WTC11 (cell line): ENCODE results near the gene CCR8. TPM values are rescaled to one million over a fixed set of nuclear protein-coding genes. Genes with fewer than 3 reads are reported as not detected.

Experiments used
- ATAC-seq: fragments of 200-7000 bp; cut with Tn5 transposase; 2 replicates; pipeline ENCODE4 v1.10.0; 2021; ENCODE audit warnings: mild to moderate bottlenecking, moderate library complexity
- CTCF ChIA-PET: fragments of 300-600 bp; sonication (Branson Sonifier 250); formaldehyde crosslinking; loops from one replicate; lab custom pipeline; 2021; ENCODE audit warnings: antibody characterized with exemption; lab: Charles Lee
- POLR2A ChIA-PET: fragments of 350-600 bp; sonication (Branson Sonifier 250); formaldehyde crosslinking; loops from one replicate; lab custom pipeline; 2021; ENCODE audit warnings: antibody characterized with exemption; lab: Charles Lee
- DNase-seq: peaks from one replicate; pipeline ENCODE4 v3.0.0; 2021; ENCODE audit warnings: low spot score
- H3K27ac Mint-ChIP-seq: 2 replicates; pipeline ENCODE4 v1.8.0; 2021; ENCODE audit warnings: mixed read lengths
- H3K27me3 Mint-ChIP-seq: 2 replicates; pipeline ENCODE4 v1.8.0; 2021; ENCODE audit warnings: low read depth, mild to moderate bottlenecking, moderate library complexity, mixed read lengths
- H3K36me3 Mint-ChIP-seq: 2 replicates; pipeline ENCODE4 v1.8.0; 2021; ENCODE audit warnings: mixed read lengths
- H3K4me1 Mint-ChIP-seq: 2 replicates; pipeline ENCODE4 v1.8.0; 2022; ENCODE audit warnings: mixed read lengths
- H3K4me3 Mint-ChIP-seq: 2 replicates; pipeline ENCODE4 v1.8.0; 2021; ENCODE audit warnings: mild to moderate bottlenecking, moderate library complexity, mixed read lengths
- H3K9me3 Mint-ChIP-seq: 2 replicates; pipeline ENCODE4 v1.8.0; 2021; ENCODE audit warnings: mixed read lengths
- CBFB ChIP-seq: sonication (generic); formaldehyde crosslinking; IDR thresholded peaks from 2 replicates; pipeline ENCODE4 v1.8.1; 2022; ENCODE audit warnings: mild to moderate bottlenecking, low read depth, missing genetic modification reagents
- CREM ChIP-seq: sonication (generic); formaldehyde crosslinking; IDR thresholded peaks from 2 replicates; pipeline ENCODE4 v1.8.1; 2022; ENCODE audit warnings: mild to moderate bottlenecking, missing genetic modification reagents, moderate library complexity
- FOXP1 ChIP-seq: sonication (generic); formaldehyde crosslinking; IDR thresholded peaks from 2 replicates; pipeline ENCODE4 v1.8.0; 2022; ENCODE audit warnings: missing genetic modification reagents, mild to moderate bottlenecking, moderate library complexity, borderline replicate concordance
- GTF2I ChIP-seq: fragments of 250-450 bp; sonication (Bioruptor Pico); conservative IDR thresholded peaks from 2 replicates; pipeline ENCODE4 v1.4.0; 2021; ENCODE audit warnings: mild to moderate bottlenecking
- JAZF1 ChIP-seq: fragments of 250-450 bp; sonication (Bioruptor Pico); IDR thresholded peaks from 2 replicates; pipeline ENCODE4 v1.9.0; 2021; ENCODE audit warnings: moderate library complexity, mild to moderate bottlenecking, inconsistent platforms
- JUN ChIP-seq: sonication (generic); formaldehyde crosslinking; IDR thresholded peaks from 2 replicates; pipeline ENCODE4 v1.8.0; 2023; ENCODE audit warnings: mild to moderate bottlenecking, missing genetic modification reagents
- NFYB ChIP-seq: sonication (generic); formaldehyde crosslinking; conservative IDR thresholded peaks from 2 replicates; pipeline ENCODE4 v1.8.0; 2022; ENCODE audit warnings: low read depth, missing genetic modification reagents
- NR1H2 ChIP-seq: sonication (generic); formaldehyde crosslinking; IDR thresholded peaks from 2 replicates; pipeline ENCODE4 v1.9.0; 2021; ENCODE audit warnings: mild to moderate bottlenecking, moderate library complexity, missing genetic modification reagents
- NR2C2 ChIP-seq: sonication (generic); formaldehyde crosslinking; IDR thresholded peaks from 2 replicates; pipeline ENCODE4 v1.8.0; 2022; ENCODE audit warnings: mild to moderate bottlenecking, missing genetic modification reagents
- TEAD1 ChIP-seq: sonication (generic); formaldehyde crosslinking; IDR thresholded peaks from 2 replicates; pipeline ENCODE4 v1.8.0; 2022; ENCODE audit warnings: mild to moderate bottlenecking, missing genetic modification reagents
- TEAD4 ChIP-seq: sonication (generic); formaldehyde crosslinking; IDR thresholded peaks from 2 replicates; pipeline ENCODE4 v1.8.0; 2022; ENCODE audit warnings: mild to moderate bottlenecking, missing genetic modification reagents
- TP53 ChIP-seq: sonication (generic); formaldehyde crosslinking; IDR thresholded peaks from 2 replicates; pipeline ENCODE4 v1.8.1; 2023; ENCODE audit warnings: mild to moderate bottlenecking, missing genetic modification reagents
- ZNF263 ChIP-seq: sonication (generic); formaldehyde crosslinking; IDR thresholded peaks from 2 replicates; pipeline ENCODE4 v1.8.1; 2022; ENCODE audit warnings: low read depth, mild to moderate bottlenecking, moderate library complexity, missing genetic modification reagents
- total RNA-seq: library from RNA; stranded (reverse); gene quantifications from 3 replicates; pipeline ENCODE4 v1.2.3, GENCODE V29; 2021
- TF ChIP-seq, protein P1 (sequence below): sonication (generic); formaldehyde crosslinking; IDR thresholded peaks from 2 replicates; pipeline ENCODE4 v1.8.0; 2023; ENCODE audit warnings: missing genetic modification reagents
- TF ChIP-seq, protein P2 (sequence below): fragments of 250-450 bp; sonication (Bioruptor Pico); conservative IDR thresholded peaks from 2 replicates; pipeline ENCODE4 v1.9.0; 2021; ENCODE audit warnings: mild to moderate bottlenecking
- TF ChIP-seq, protein P3 (sequence below): fragments of 200-600 bp; IDR thresholded peaks from 2 replicates; pipeline ENCODE4 v1.8.0; 2022; ENCODE audit warnings: antibody characterized with exemption
- TF ChIP-seq, protein P4 (sequence below): fragments of 250-450 bp; sonication (Bioruptor Pico); IDR thresholded peaks from 2 replicates; pipeline ENCODE4 v1.9.0; 2021; ENCODE audit warnings: mild to moderate bottlenecking
- TF ChIP-seq, protein P5 (sequence below): fragments of 250-450 bp; sonication (Bioruptor Pico); IDR thresholded peaks from 2 replicates; pipeline ENCODE4 v1.9.0; 2021; ENCODE audit warnings: moderate library complexity, mild to moderate bottlenecking, inconsistent platforms, borderline replicate concordance

The CCR8 gene
- total RNA-seq, 1 experiment from 2014 or later = 0.33 TPM

DNA sequence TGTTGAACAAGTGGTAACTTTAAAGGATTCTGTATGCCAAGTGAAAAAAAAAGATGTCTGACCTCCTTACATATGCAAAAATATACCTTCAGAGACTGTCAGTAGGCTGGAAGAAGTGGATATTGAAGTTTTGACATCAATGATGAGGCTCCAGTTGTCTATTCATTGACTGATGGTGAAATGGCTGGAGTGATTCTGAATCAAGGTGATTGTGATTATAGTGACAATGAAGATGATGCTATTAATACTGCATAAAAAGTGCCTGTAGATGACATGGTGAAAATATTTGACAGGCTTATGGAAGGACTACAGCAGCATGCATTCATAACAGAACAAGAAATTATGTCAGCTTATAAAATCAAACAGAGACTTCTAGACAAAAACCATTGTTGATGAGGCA is 4.1 kb downstream of the CCR8 start:
- ChIA-PET CTCF (no interaction called here), POLR2A (no interaction called here)
- H3K36me3 Mint-ChIP-seq = peaks cover 10% of the 10 kb centered on the region; the same call in 1 of the 2 replicates
- no peak for ATAC-seq
- H3K4me3 Mint-ChIP-seq = no peak overlapping the region
- DNase-seq = no peak
- H3K27ac Mint-ChIP-seq = no peak overlapping the region
- TF ChIP-seq, protein P1, sequence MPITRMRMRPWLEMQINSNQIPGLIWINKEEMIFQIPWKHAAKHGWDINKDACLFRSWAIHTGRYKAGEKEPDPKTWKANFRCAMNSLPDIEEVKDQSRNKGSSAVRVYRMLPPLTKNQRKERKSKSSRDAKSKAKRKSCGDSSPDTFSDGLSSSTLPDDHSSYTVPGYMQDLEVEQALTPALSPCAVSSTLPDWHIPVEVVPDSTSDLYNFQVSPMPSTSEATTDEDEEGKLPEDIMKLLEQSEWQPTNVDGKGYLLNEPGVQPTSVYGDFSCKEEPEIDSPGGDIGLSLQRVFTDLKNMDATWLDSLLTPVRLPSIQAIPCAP = no peak
- no peak for TF ChIP-seq NR1H2
- TF ChIP-seq NR2C2 (CRISPR knock-in tag) = no peak
- TF ChIP-seq GTF2I (CRISPR knock-in tag) = no peak
- no peak for TF ChIP-seq TEAD1 (CRISPR knock-in tag)
- TF ChIP-seq, protein P2, sequence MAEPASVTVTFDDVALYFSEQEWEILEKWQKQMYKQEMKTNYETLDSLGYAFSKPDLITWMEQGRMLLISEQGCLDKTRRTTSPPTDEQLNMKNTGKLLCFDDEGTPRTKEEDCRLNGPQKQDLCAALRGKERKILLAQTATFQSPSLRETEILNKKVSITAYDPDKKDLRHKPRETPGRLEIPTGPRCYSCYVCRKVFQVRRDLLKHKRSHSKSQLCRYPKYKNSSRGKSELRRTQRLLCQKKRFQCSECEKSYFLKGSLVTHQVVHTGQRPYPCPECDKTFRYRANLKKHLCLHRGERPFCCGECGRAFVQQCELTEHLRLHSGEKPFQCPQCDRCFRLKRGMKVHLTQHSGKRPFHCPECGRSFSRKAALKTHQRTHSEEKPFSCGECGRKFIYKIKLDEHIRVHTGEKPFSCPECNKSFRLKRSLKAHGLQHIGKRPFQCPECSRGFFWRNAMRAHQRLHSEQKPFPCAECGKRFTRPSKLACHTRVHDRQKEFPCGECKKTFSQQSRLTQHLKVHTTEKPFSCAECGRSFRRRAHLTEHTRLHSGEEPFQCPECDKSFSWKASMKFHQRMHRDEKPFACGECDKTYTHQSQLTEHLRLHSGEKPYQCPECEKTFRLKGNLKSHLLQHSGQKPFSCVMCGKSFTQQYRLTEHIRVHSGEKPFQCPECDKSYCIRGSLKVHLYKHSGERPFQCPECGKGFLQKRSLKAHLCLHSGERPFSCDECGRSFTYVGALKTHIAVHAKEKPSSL = no peak
- TF ChIP-seq, protein P3, sequence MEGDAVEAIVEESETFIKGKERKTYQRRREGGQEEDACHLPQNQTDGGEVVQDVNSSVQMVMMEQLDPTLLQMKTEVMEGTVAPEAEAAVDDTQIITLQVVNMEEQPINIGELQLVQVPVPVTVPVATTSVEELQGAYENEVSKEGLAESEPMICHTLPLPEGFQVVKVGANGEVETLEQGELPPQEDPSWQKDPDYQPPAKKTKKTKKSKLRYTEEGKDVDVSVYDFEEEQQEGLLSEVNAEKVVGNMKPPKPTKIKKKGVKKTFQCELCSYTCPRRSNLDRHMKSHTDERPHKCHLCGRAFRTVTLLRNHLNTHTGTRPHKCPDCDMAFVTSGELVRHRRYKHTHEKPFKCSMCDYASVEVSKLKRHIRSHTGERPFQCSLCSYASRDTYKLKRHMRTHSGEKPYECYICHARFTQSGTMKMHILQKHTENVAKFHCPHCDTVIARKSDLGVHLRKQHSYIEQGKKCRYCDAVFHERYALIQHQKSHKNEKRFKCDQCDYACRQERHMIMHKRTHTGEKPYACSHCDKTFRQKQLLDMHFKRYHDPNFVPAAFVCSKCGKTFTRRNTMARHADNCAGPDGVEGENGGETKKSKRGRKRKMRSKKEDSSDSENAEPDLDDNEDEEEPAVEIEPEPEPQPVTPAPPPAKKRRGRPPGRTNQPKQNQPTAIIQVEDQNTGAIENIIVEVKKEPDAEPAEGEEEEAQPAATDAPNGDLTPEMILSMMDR = no peak
- TF ChIP-seq TEAD4 = no peak
- TF ChIP-seq ZNF263 (CRISPR knock-in tag) = no peak
- no peaks in the 10 kb centered on the region for H3K27me3 Mint-ChIP-seq
- H3K4me1 Mint-ChIP-seq = peaks cover 18% of the 10 kb centered on the region
- peaks cover 18% of the 10 kb centered on the region for H3K9me3 Mint-ChIP-seq

DNA sequence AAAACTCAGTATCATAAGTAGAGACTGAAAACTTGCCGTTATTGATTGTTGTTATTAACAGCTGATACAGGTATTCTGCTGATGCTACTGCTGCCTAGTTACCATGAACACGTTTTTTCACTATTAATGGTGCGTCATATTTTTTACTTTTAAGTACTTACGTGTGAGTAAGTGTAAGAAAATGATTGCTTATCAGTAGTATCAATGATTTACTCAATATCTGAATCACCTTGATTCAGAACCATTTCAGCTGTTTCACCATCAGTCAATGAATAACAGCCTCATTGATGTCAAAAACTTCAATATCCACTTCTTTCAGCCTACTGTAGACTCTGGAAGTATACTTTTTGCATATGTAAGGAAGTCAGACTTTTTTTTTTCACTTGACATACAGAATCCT is 4.7 kb downstream of the CCR8 start:
- peaks cover 18% of the 10 kb centered on the region for H3K4me1 Mint-ChIP-seq
- peaks cover 10% of the 10 kb centered on the region; the same call in 1 of the 2 replicates for H3K36me3 Mint-ChIP-seq
- no peaks in the 10 kb centered on the region for H3K27me3 Mint-ChIP-seq
- H3K27ac Mint-ChIP-seq = no peak overlapping the region
- POLR2A ChIA-PET = no interaction called here
- DNase-seq (no peak), ATAC-seq (no peak)
- TF ChIP-seq, protein P3 = no peak
- no peak for TF ChIP-seq FOXP1
- no peak for TF ChIP-seq JUN (CRISPR knock-in tag)
- TF ChIP-seq TP53 (CRISPR knock-in tag) = no peak
- TF ChIP-seq NFYB = no peak
- TF ChIP-seq, protein P4, sequence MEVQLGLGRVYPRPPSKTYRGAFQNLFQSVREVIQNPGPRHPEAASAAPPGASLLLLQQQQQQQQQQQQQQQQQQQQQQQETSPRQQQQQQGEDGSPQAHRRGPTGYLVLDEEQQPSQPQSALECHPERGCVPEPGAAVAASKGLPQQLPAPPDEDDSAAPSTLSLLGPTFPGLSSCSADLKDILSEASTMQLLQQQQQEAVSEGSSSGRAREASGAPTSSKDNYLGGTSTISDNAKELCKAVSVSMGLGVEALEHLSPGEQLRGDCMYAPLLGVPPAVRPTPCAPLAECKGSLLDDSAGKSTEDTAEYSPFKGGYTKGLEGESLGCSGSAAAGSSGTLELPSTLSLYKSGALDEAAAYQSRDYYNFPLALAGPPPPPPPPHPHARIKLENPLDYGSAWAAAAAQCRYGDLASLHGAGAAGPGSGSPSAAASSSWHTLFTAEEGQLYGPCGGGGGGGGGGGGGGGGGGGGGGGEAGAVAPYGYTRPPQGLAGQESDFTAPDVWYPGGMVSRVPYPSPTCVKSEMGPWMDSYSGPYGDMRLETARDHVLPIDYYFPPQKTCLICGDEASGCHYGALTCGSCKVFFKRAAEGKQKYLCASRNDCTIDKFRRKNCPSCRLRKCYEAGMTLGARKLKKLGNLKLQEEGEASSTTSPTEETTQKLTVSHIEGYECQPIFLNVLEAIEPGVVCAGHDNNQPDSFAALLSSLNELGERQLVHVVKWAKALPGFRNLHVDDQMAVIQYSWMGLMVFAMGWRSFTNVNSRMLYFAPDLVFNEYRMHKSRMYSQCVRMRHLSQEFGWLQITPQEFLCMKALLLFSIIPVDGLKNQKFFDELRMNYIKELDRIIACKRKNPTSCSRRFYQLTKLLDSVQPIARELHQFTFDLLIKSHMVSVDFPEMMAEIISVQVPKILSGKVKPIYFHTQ (CRISPR knock-in tag) = no peak
- TF ChIP-seq CREM (CRISPR knock-in tag) = no peak
- no peak for TF ChIP-seq JAZF1 (CRISPR knock-in tag)
- TF ChIP-seq, protein P1 = no peak
- no peak for TF ChIP-seq CBFB
- TF ChIP-seq, protein P5, sequence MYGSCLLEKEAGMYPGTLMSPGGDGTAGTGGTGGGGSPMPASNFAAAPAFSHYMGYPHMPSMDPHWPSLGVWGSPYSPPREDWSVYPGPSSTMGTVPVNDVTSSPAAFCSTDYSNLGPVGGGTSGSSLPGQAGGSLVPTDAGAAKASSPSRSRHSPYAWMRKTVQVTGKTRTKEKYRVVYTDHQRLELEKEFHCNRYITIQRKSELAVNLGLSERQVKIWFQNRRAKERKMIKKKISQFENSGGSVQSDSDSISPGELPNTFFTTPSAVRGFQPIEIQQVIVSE (CRISPR knock-in tag) = no peak
- no peak overlapping the region for H3K4me3 Mint-ChIP-seq
- H3K9me3 Mint-ChIP-seq = peaks cover 18% of the 10 kb centered on the region
- CTCF ChIA-PET = no interaction called here
